Stimulated activated CD8-positive, alpha-beta memory T cell treated with anti-CD3 and anti-CD28 coated beads, Interleukin-12 subunit alpha, Interleukin-12 subunit beta, amount 100 ng/mL, for 24 hours (primary cell): ENCODE data around the gene THBS2.

Experiments
- DNase-seq: peaks from one replicate; pipeline ENCODE4 v3.0.0-alpha.2; 2020; ENCODE audit errors: extremely low read depth

The THBS2 gene

GRCh38 chr6:169249057-169249456 is 4.6 kb downstream of the THBS2 start:
- no peak for DNase-seq

- DNase-seq: no peak
Measured at GRCh38 chr6:169248521-169248971, 5.1 kb downstream of the THBS2 start.

- DNase-seq: no peak
Measured at GRCh38 chr6:169247991-169248390, 5.7 kb downstream of the THBS2 start.

- no peak for DNase-seq
Measured at GRCh38 chr6:169247419-169247818, 6.2 kb downstream of the THBS2 start.

GRCh38 chr6:169246445-169246844 is 7.2 kb downstream of the THBS2 start:
- DNase-seq: no peak

GRCh38 chr6:169244684-169245383 is 8.8 kb downstream of the THBS2 start:
- no peak for DNase-seq

GRCh38 chr6:169243661-169244060 is 10.0 kb downstream of the THBS2 start:
- DNase-seq: no peak

- DNase-seq: no peak
Measured at GRCh38 chr6:169243186-169243585, 10.5 kb downstream of the THBS2 start.

- no peak for DNase-seq
Measured at GRCh38 chr6:169241688-169242350, 11.8 kb downstream of the THBS2 start.

GRCh38 chr6:169240591-169241390 is 12.9 kb downstream of the THBS2 start:
- no peak for DNase-seq

GRCh38 chr6:169240125-169240524 is 13.5 kb downstream of the THBS2 start:
- DNase-seq: no peak

GRCh38 chr6:169239181-169239580 is 14.5 kb downstream of the THBS2 start:
- no peak for DNase-seq

GRCh38 chr6:169238766-169239165 is 14.9 kb downstream of the THBS2 start:
- no peak for DNase-seq

- no peak for DNase-seq
Measured at GRCh38 chr6:169237496-169238134, 16.0 kb downstream of the THBS2 start.

GRCh38 chr6:169236988-169237387 is 16.7 kb downstream of the THBS2 start:
- DNase-seq: no peak

GRCh38 chr6:169236545-169236944 is 17.1 kb downstream of the THBS2 start:
- no peak for DNase-seq

- DNase-seq: no peak
Measured at GRCh38 chr6:169235286-169235685, 18.4 kb downstream of the THBS2 start.

GRCh38 chr6:169234634-169235033 is 19.0 kb downstream of the THBS2 start:
- DNase-seq: no peak

- DNase-seq: no peak
Measured at GRCh38 chr6:169233832-169234231, 19.8 kb downstream of the THBS2 start.

GRCh38 chr6:169233181-169233580 is 20.5 kb downstream of the THBS2 start:
- DNase-seq: no peak

- DNase-seq: no peak
Measured at GRCh38 chr6:169232507-169232931, 21.1 kb downstream of the THBS2 start.
